Forelimb muscle (tissue), 1 donor: ENCODE results near the gene MSI2. TPM values are rescaled to one million over a fixed set of nuclear protein-coding genes. Genes with fewer than 3 reads are reported as not detected.

ENCODE experiments used
- DNase-seq: peaks from one replicate; pipeline ENCODE4 v3.0.0-alpha.2; 2013; ENCODE audit warnings: low read depth
- polyA plus RNA-seq: library from polyadenylated mRNA; unstranded; fragments of 120-200 nt; gene quantifications from one replicate; pipeline ENCODE4 v1.2.1, GENCODE V29; 2013; ENCODE audit not compliant: insufficient read length

Gene MSI2
- polyA plus RNA-seq, 1 donor = 31.6 TPM

GRCh38 chr17:57391857-57392471 is 135.6 kb downstream of the MSI2 start:
- no peak for DNase-seq

GRCh38 chr17:57393368-57393767 is 137.0 kb downstream of the MSI2 start:
- DNase-seq = no peak

DNA sequence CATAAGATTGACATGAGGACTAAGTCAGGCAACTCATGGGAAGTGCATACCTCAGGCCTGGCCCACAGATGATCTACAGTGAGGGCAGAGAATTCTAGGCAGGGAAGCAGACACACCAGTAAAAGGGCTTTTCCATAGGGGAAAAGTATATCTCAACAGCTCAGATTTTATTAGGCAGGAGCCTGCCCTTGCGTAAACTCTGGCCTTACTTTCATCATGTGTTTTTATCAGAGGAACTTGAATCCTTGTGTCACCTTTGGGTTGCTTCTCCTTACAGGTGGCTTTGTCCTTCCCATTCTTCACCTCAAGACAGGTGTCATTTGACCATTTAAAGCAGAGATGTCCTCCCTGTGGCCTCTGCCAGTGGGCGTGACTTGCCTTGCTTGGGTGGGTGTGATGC is 138.1 kb downstream of the MSI2 start:
- DNase-seq = no peak

DNA sequence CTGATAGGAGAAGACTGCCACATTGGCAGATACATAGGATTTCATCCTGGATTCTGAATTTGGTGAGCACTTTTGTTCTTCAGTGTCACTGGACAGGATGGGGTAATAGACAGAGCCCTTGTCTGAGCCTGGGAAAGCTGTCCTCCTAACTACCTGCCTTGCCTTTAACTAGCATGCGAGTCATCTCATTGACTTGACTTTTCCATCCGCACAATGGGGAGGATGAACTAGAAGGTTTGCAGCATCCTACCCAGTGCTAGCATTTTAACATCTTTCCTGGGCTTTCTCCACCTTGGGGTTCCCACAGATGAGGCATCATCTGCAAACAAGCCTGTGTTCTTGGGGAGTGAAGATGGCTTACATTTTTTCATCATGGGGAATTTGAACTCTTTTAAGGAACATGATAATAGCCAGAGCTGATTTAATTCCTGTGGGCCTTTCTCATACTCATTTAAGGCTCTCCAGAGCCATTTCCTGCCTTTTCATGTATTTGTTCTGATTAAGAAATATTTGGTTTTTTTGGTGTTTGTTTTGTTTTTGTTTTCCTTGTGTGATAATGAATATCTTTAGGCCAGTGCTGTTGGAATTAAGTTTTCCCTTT is 139.5 kb downstream of the MSI2 start:
- DNase-seq = no peak

- no peak for DNase-seq
These were observed 140.2 kb downstream of the MSI2 start for GRCh38 chr17:57396511-57396921.

DNA sequence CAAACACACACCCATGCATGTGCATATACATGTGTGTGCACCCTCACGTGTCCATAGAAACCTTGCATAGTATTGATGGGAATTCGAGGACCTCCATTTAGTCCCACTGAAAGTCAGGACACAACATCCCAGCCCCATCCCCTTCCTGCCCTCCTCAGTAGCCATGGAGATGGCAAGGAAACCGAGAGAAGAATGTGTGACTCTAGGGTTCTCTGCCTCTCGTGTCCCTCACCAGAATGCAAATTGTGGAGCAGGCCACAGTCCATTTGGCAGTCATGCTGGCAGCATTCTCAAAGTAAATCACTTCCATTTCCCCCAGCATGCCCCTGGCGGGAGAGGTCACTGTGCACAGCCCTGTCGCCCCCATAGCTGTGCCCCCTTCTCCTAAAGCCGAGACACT is 141.1 kb downstream of the MSI2 start:
- no peak for DNase-seq

GRCh38 chr17:57399690-57400089 is 143.4 kb downstream of the MSI2 start:
- DNase-seq = no peak

DNA sequence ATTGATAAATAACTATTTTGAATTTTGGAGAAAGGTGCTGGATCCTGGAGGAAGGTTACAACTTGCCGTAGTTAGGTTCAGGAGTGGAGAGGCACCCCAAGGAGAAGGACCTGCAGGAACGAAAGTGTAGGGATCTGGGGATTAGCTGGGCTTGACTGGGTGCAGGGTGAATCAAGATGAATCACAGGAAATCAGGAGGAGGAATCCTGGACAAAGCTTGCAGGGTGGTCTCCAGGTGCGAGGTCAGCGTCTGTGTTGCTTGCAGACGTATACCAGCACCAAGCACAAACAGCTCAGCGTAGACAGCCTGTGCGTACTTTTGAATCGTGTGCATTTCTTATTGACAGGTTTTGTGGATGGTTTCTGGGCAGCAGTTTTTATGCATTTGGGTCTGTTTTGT is 144.3 kb downstream of the MSI2 start:
- no peak for DNase-seq

GRCh38 chr17:57401556-57402488 is 145.5 kb downstream of the MSI2 start:
- DNase-seq = no peak

DNA sequence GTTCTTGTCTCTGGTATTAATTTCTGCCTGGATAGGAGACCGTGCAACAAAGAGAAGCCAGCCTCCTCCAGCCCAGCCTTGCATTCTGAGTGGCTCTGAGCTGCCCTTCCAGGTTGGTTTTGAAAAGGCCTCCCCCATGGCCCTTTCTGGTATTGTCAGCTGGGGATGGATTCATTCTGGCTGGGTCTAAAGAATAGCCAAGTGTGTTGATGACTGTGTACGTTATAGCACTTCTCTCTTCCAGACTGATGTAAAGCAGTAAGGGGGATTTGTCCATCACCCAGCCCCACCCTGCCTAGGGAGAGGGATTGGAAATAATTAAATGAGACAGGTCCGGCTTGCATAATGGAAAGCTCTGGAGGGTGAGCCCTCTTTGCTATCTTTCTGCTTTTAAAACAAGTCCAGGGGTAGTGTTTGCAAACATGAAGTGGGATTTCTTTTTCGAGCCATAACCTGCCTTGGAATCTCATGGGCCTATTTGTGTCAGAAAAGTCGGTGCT is 146.4 kb downstream of the MSI2 start:
- no peak for DNase-seq

DNA sequence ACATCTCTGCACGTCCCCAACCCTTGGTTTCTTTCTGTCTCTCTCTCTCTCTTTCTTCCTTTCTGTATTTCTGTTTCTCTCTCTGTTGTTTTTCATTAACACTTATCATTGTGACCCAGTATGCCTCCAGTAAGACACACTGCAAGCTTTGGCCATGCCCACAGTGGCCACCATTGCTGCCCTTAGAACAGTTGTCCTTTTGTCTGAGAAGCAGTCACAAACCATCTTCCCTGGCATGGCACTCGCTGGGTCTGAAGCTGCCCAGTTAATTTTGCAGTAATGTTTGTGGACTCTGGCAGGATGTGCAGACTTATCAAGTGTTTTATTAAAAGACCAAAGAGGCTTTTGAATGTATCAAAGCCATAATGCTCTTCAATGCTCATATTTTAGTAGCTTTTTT is 146.9 kb downstream of the MSI2 start:
- DNase-seq = no peak

DNA sequence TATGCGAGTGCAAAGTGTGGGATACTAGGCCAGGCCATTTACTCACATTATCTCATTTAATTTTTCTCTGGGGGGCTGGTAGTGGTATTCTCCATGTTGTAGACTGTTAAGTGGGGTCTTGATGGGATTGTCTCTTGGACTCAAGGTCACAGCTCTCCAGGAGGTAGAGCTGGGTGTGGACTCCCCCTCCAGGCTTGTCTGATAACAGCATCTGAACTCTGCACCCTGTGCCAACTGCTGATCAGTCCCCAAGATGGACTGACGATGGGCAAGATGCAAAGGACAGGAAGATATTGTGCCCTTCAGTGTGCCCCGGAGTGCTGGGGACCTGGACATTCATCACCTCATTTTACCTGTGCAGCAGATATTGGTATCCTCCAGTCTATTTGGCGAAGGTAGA is 147.8 kb downstream of the MSI2 start:
- DNase-seq = no peak

- DNase-seq = no peak
These were observed 148.6 kb downstream of the MSI2 start for GRCh38 chr17:57404795-57405490.

GRCh38 chr17:57405491-57406072 is 149.3 kb downstream of the MSI2 start:
- DNase-seq = no peak

- no peak for DNase-seq
These were observed 150.0 kb downstream of the MSI2 start for GRCh38 chr17:57406131-57406980.

DNA sequence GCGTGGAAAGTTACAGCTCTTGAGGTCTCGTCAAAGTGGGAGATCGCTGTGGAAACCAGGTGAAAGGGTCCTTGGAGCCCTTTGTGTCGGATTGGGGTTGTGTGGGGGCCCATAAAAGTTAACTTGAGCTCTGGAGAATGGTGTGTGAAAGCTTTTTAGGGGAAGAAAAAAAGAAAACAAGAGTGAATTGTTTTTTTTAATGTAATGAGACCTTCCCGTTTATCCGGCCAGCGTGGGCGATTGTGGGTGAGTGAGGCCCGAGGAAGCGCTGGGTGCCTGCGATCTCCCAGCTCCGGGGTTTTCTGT is 150.6 kb downstream of the MSI2 start:
- no peak for DNase-seq

DNA sequence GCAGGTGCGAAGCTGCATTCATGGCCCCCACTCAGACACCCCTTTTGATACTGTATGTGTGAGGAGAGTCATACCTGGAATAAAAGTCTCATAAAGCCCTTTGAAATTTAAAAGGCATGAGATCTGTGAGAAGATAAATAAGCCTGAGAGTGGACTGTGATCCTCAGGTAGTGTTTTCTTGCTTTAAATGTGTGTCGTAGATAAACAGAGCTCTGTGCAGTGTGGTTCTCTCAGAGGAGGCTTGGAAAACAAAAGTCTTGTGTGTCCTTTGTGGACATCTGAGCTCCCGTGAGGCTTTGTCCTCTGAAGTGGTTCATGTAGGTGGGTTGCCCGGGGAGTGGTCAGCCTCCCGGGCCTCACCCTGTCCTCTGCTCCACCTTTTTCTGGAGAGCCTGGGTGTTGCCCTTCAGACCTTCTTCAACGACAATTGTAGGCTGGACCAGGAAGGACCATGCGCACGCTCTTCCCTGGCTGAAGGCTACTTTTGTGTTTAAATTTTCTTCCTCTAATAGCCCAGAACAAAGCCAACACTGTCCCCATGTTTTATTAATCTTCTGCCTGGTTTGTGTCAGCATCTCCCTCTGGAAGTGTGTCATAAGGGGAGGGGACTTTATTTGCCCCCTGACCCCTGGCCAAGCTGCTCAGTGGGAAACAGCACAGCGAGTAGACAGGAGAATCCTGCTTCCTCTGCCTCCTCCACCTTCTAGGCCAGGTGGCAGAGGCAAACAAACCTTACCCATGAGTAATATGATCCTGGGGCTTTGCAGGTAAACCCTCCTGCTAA is 151.2 kb downstream of the MSI2 start:
- DNase-seq = no peak

- DNase-seq = no peak
These were observed 151.9 kb downstream of the MSI2 start for GRCh38 chr17:57408071-57408811.

- DNase-seq = no peak
These were observed 153.8 kb downstream of the MSI2 start for GRCh38 chr17:57410169-57410568.
